HG03571 (cell line): Measurements from ENCODE around the gene PTPRT.
"Not testable (repeated sequence)": the region's sequence is repeated elsewhere in the genome, so short reads cannot be mapped to it uniquely, and the experiment has no call there.

Experiments used
- ATAC-seq: cut with Tn5 transposase; IDR thresholded peaks from one replicate; pipeline ENCODE4 v1.9.1; 2021; ENCODE audit not compliant: unreplicated experiment

The PTPRT gene

DNA sequence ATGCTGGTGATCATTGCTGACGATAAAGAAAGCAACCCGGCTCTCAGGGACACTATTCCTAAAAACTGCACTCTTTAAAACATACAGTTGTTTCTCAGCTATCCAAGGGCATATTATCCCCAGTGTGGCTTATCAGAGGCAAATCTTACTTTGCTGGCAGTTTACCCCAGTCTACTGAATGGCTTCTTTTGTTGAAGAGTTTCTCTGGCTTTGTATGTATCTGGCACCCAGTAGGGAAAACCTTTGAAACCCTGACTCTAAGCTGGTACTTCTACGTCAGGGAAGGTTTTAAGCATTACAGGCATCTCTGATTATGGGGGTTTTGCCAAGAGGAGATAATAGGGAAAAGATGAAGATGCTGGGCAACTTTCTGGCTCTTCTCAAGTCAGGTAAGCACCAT lies 933.9 kb downstream of the PTPRT start:
- ATAC-seq, result no peak

DNA sequence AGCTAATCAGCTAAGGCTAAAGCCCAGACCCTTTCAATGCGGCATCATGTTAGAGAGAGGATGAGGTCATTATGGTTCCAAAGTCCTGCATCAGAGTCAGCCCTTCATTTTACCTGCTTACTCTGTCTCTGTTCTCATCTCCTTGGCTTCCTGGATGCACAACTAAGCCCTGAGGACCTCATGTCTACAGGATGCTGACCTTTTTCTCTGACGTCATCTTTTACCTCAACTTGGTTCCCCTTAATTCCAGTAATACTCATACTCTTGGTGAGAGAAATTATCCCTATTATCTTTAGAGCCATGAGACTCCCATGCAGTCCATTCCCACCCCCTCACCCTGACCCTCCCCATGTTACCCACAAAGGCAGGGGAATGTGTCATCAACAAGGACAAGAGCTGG lies 935.0 kb downstream of the PTPRT start:
- ATAC-seq, result no peak

DNA sequence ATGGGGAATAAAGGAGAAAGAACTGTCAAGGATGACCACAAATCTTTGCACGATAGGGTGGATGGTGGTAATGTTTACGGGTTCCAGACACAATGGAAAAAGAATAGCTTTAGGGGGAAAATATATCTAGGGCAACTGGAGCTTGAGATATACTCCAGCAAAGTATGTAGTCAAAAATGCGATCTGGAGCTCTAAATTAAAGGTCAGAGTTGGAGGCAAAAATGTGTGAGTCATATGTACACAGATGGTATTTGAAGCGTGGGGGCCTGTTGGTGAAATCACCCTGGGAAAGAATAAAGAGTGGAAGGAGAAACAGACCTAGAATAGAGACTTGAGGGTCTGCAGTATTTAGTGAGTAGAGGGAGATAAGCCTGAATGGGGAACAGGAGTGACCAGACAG lies 937.6 kb downstream of the PTPRT start:
- no peak for ATAC-seq

DNA sequence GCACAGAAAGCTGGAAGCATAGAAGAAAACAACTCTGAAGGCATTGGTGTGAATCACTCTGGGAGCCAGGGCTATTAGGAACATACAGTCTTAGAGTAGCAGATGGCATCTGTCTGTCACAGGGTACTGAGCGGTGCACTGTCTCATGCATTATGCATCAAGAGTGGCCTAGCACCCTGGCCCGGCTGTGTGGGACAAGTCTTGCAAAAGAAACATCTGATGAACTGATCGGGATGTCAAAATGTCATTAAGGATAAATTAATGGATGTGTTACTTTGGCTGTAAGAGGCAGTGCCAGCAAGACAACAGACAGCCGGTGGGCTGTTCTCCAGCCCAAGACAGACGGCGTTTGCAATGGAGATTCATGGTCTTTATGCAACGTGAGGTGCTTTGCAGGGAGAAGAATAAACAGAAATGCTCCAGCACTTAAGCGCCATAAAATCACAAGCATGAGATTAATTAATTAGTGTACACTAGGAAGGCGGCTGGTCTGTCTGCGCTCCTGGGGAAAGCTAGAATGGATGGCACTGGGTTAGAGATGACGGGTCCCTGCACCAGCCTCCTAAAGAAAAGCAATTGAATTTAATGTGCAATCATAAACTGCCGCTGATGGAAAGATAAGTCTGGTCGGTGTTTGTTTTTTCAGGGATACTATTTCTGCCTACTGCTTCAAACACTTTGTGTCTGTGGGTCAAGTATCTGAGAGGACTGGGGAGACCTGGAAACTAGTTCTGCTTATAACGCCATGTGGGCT lies 970.9 kb downstream of the PTPRT start:
- ATAC-seq, result no peak

DNA sequence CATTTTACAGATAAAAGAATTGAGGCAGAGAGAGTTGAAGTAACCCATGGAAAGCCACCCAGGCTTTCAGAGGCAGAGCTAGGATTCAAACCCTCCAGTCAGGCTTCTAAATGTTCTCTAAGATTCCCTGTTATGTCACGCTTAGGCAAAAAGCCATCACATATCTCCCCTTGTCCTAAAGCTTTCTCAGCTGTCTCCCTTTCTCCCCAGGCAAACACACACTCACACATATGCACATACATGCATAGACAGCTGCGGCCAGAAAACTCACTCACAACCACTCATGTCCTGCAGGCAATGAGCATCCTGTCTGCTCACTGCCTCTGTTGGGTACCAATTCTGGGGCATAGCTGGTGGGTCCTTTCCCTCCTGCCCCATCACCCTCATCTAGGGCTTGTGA lies 975.6 kb downstream of the PTPRT start:
- no peak for ATAC-seq

DNA sequence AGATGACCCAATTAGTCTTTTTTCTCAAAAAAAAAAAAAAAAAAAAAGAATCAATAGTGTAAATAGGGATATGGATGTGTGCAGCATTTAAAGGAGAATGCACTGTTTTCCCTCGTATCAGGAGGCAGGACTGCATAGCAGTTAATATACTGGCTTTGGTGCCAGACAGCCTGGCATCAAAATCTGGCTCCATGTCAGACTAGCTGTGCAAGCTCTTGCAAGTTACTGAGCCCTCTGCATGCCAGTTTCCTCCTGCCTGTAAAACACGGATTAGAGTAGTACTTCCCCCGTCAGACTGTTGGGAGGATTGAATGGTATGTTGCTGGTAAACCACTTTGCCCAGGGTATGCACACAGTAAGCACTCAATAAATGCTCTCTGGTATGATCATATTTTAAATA lies 977.3 kb downstream of the PTPRT start:
- ATAC-seq, result no peak

DNA sequence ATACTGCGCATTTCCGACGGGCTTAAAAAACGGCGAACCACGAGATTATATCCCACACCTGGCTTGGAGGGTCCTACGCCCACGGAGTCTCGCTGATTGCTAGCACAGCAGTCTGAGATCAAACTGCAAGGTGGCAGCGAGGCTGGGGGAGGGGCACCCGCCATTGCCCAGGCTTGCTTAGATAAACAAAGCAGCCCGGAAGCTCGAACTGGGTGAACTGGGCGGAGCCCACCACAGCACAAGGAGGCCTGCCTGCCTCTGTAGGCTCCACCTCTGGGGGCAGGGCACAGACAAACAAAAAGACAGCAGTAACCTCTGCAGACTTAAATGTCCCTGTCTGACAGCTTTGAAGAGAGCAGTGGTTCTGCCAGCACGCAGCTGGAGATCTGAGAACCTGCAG lies 983.1 kb downstream of the PTPRT start:
- not testable (repeated sequence) for ATAC-seq

DNA sequence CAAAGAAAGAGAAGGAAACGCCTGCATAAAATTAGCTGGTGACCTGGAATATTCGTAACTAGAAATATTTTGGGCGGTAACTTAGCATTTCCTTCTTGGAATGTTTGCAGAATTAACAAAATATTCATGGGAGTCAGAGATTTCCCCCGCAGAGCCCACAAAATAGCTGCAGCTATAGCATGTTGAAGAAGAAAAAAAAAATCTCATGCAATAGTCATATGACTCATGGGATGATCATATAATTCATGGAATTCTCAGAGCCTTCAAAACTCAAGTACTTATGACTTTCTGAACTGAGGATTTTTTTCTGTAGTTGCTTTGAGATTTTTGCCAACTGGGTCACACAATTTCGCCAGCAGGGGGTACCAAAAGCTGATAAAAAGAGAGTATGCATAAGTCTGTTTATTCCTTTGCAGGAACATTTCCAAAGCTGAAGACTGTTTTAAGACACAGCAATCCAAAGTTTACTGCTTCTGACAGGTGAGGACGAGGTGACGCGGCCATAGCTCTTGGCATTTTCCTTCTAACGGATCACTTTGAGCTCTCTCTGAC lies 985.5 kb downstream of the PTPRT start:
- no peak for ATAC-seq

DNA sequence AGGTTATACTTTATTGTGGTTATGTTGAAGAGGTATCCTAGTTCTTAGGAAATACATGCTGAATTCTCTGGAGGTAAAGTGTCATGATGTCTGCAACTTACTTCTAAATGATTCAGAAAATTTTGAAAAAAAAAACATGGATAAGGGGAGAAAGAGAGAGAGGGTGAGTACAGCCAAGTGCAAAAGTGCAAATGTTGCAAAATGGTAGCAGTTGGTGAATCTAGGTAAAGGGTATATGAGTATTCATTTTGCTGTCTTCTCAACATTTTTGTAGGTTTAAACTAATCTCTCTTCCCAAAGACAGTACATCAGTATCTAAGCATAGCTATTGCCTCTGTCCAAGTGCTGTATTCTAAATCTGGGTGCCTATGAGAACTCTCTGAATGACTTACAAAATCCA lies 992.1 kb downstream of the PTPRT start:
- no peak for ATAC-seq

DNA sequence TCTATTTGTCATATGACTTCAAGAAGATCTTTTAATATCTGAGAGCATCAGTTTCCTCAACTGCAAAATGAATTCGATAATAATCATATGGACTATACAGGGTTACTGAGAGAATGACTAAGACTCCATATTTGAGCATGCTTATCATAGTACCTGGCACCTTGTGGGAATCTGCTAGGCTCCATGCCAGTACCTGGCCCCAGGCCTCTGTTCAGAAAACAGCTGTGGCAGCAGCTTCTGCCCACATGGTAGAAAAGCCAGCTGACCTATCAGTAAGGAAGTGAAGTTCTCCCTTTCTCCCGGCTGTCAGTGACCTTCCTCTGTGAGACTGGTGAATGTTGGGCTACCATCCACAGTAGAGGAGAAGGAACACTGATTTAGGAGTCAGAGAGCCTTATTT lies 996.6 kb downstream of the PTPRT start:
- ATAC-seq, result no peak

DNA sequence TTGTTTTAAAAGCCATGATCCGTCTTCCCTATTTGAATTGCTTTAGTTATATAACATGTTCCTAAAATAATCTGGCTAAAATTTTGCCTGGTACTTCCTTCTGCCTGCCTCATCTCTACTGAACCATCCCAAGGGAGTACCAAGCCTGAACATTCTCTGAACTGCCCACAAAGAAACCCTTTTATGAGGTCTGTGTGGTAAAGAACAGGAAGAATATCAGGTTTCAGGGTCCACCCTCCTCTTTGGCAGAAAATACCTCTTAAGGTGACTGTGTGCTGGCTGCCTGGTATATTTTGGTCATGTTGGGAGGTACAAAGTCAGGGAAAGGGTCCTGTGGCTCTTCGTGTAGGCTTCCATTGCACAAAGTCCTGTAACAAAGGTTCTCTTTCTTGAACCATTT lies 997.4 kb downstream of the PTPRT start:
- ATAC-seq, result no peak

DNA sequence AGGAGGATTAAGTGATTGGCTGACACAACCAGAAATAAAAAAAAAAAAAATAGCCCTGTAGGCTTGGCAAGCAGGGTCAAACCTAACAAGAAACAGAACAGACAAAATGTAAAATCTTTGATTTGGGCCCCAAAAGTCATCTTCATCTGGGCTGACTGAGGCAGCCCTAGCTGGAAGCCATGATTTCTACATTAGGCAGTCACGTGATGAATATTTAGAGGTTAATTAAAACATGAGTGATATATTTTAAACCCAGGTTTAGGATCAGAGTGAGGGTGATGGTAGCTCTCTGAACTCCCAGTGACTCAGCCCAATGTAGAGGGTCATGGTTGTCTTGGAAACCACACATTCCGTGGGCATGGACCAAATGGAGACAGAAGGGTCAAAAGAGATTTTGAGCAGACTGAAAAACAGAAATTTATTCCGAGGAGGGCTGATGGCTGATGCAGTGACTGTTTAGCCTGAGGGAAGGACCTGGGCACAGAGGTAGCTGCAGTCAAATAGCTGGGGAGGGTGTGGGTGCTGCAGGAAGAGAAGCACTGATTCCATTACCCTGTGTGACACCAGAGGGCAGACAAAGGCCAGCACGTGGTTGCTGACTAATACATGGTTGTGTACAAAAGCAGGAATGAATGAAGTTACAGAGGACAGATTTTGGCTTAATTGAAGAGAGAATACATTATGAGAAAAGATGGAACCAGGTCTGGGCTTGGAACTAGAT lies 998.4 kb downstream of the PTPRT start:
- no peak for ATAC-seq

DNA sequence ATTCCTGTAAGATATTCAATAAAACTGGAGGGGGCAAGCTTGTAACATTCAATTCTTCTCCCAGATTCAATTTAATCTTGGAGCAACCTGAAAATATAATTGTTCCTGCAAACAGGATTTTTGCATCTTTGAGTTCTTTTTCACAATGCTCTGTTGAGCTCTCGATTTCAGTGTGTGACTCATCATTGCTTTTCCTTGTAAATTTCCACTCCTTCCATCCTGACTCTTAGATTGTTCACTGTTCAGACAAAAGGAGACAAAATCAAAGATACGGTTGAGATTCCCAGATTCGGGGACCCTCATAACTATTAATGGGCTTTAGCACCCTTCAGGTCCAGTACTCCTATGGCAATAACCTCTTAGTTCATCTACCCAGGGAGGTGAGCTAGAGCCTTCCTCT lies 999.6 kb downstream of the PTPRT start:
- no peak for ATAC-seq

DNA sequence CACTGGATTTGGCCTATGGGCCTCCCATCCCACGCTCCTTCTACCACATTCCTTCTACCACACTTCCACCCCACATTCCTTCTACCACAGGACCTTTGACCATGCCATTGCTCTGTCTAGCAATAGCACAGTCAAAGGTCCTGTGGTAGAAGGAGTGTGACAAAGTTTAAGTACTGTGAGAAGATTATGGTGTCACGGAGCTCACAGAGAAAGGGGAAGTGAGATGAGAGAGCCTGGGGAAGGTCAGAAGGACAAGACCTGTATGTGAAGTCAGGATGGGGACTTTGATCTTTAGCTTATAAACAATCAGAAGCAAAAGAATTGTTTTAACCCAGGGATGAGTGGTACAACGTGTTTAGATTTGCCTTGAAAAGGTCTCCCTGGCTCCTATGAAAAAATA lies 1003.4 kb downstream of the PTPRT start:
- no peak for ATAC-seq

DNA sequence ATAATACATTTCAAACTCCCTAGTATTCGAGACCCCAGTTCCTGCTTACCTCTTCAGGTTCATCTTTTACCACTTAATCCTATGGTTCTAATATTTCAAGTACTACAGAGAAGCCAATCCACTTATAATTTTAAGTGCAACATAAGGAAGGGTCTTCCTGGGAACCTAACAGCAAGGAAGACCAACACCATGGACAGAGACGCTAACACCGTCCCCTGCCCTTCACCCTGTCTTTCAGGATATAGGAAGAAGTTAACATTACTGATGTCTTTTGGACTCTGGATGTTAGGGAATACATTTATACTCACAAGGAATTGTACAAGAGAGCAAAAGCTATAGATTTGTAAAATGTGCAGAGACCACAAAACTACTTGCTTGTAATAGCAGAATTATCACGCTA lies 1006.6 kb downstream of the PTPRT start:
- ATAC-seq, result no peak

DNA sequence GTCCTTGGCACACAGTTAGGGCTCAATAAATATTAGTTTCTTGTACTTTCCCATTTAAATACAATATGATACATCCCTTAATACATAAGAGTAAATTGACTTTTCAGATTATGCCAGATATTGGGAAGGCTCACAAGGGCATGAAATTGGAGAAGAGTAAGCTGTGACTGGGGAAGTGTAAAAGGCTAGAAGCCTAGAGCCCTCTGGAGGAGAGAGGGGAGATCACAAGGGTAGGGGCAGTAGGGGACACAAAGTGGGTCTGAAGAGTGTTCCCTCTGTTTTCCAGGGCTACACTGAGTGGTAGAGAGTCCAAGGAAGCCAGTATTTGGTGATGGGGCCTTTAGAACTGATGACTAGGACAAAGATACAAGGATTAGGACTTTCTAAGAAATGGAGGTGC lies 1008.6 kb downstream of the PTPRT start:
- no peak for ATAC-seq

DNA sequence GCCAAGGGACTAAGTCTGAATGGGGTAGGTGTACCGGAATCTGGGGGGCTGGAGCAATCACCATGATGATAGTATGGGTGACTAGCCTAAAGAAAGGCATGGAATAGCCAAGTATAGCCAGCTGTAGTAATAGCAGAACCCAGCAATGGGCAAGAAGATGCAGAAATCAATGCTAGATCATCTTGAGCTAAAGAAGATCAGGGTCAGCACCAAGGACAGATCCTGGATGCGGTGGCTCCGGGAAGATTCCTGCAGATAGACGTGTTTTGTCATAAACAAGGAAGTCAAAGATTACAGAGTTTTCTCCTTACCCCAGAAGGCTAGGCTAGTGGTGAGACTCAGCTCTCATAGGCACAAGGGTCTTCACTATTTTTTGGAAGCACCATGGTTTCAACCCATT lies 1009.9 kb downstream of the PTPRT start:
- no peak for ATAC-seq

DNA sequence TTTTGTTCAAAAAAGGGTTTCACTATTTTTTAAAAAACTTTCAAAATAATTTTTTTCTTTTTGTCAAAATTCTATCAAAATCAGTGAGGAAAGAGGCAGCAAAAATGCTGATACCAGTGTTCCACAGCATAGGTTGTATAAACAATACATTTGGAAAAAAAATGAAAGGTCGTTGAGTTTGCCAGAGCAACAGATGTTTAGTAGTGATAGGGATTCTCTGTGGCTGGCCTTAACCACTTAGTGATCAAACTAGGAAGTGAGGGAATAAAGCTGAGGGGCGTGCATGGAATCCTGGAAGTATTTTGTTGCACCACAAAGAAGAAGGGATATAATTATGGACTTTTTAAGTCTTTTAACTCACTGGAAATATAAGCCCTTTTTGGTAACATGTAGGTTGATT lies 1016.3 kb downstream of the PTPRT start:
- ATAC-seq, result no peak

DNA sequence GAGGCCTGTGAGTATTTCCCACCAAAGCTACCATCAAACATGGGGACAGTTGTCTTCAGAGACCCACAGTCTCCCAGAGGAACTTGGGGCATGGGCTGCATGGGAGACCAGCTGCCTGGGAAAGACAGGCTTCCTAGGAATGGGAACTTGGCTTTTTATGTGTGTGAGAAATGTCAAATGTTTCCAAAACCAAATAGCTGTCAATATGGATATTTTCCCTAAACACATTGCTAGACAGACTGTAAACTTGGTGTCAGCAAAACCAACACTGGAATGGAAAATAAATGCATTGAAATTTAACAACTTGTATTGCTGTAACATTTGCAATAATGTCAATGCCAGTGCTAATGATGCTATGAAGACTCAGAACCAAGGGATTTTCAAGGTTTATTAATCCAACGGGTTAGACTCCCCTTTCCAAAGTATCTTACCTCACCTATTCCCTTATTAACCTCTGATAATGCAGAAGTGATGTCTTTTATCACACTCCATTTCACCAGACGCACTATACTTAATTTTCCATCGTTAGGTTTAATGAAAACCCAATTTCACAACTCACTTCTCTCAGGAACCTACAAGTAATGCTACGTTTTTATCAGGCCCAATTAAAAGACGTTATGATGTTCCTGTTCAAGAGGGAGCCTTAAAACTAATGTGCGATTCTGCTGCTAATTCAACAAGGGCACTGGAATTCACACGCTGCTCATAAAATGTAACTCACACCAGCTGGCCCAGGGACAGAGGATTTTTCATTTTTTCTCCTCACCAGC lies 1025.4 kb downstream of the PTPRT start:
- no peak for ATAC-seq

DNA sequence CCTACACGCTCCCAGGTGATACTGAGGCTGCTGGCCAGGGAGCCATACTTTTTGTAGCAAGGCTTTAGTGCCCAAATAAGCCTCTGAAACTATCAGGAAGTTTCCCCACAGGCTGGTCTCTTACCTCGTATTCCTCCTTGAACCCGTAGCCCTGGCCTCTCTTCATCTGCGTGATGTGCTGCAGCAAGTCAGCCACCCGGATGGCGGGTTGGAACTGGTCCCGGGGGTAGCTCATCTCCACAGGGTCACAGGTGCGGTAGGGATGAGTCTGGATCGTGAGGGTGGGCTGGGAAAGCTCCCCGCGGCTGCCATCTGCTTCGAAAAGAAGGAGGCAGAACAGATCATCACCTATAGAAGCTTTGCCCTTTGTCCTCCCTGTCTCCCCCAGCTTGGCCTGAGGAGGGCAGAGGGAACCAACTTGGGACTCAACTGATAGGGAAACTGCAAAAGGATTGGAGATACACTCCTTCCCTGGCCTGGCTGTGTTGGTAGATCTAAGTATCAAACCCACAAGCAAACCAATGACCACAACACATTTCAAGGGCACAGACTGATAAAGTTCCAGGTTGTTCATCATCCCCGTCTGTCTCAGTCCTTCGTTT lies 1028.4 kb downstream of the PTPRT start:
- no peak for ATAC-seq

DNA sequence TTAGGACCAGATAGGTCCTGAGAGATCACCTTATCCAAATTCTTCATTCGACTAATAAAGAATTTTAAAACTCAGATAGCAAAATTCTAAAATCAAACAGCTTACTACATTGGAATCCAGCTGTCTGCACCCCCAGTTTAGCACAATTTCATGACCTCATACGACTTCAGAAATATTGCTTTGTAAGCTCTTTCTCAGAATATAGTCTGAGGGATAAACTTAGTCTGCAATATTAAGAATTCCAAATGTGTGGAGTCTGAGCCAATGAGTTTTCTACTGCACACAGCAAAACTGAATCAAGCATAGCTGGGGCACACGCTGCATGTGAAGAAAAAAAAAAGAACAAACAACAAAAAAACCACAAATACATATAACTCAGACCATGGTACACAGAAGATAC lies 1029.9 kb downstream of the PTPRT start:
- no peak for ATAC-seq
